PC-9 (cell line): ENCODE data around the gene FAM9A. TPM values are rescaled to one million over a fixed set of nuclear protein-coding genes. Genes with fewer than 3 reads are reported as not detected.

Experiments
- BruUV-seq: library from RNA; stranded (reverse); fragments of 400-500 nt; replicated peaks from 2 replicates; lab custom pipeline; 2021; lab: Mats Ljungman, UMichigan
- CTCF ChIA-PET: fragments of 300-600 bp; sonication (Branson Sonifier 250); formaldehyde crosslinking; loops from one replicate; lab custom pipeline; 2022; ENCODE audit warnings: antibody characterized with exemption; lab: Charles Lee
- POLR2A ChIA-PET: fragments of 300-600 bp; sonication (Branson Sonifier 250); formaldehyde crosslinking; loops from one replicate; lab custom pipeline; 2022; ENCODE audit warnings: antibody characterized with exemption; ENCODE audit not compliant: unreplicated experiment; lab: Charles Lee
- DNase-seq, 2 experiments: peaks; one replicate each; pipeline versions ENCODE4 v3.0.0 to v3.0.0-alpha.2; 2015 to 2022; ENCODE audit warnings: mixed read lengths in 1 of 2
- H2AFZ ChIP-seq: fragments of 200-600 bp; sonication (generic); 2 replicates; pipeline ENCODE4 v1.8.1; 2017; ENCODE audit warnings: antibody characterized with exemption
- H3F3A ChIP-seq: fragments of 200-600 bp; sonication (generic); 2 replicates; pipeline ENCODE4 v1.8.1; 2017; ENCODE audit warnings: antibody characterized with exemption, mild to moderate bottlenecking, low read depth; ENCODE audit not compliant: insufficient read depth
- H3K27ac ChIP-seq: fragments of 200-600 bp; sonication (generic); 2 replicates; pipeline ENCODE4 v1.6.1; 2016; ENCODE audit warnings: mixed run types
- H3K27me3 ChIP-seq: fragments of 200-600 bp; sonication (generic); 2 replicates; pipeline ENCODE4 v1.6.1; 2016; ENCODE audit warnings: low read depth, mixed run types; ENCODE audit not compliant: insufficient read depth
- H3K36me3 ChIP-seq: fragments of 200-600 bp; sonication (generic); 2 replicates; pipeline ENCODE4 v1.6.1; 2016; ENCODE audit warnings: low read depth, mixed run types
- H3K4me1 ChIP-seq: fragments of 200-600 bp; sonication (generic); replicated peaks from 2 replicates; pipeline ENCODE4 v1.6.1; 2016; ENCODE audit warnings: mixed run types; ENCODE audit not compliant: insufficient read depth
- H3K4me2 ChIP-seq: fragments of 200-600 bp; sonication (generic); 2 replicates; pipeline ENCODE4 v1.6.1; 2017; ENCODE audit warnings: mixed run types
- H3K4me3 ChIP-seq: fragments of 200-600 bp; sonication (generic); 2 replicates; pipeline ENCODE4 v1.6.1; 2016; ENCODE audit warnings: mixed run types
- H3K79me2 ChIP-seq: fragments of 200-600 bp; sonication (generic); 2 replicates; pipeline ENCODE4 v1.6.1; 2017; ENCODE audit warnings: low read depth, mixed run types
- H3K9me2 ChIP-seq: fragments of 200-600 bp; sonication (generic); 2 replicates; pipeline ENCODE4 v1.8.1; 2017; ENCODE audit warnings: mild to moderate bottlenecking; ENCODE audit not compliant: insufficient read depth
- H3K9me3 ChIP-seq: fragments of 200-600 bp; sonication (generic); 2 replicates; pipeline ENCODE4 v1.8.1; 2016; ENCODE audit warnings: low read depth; ENCODE audit not compliant: insufficient read depth
- H4K20me1 ChIP-seq: fragments of 200-600 bp; sonication (generic); 2 replicates; pipeline ENCODE4 v1.8.1; 2017; ENCODE audit not compliant: insufficient read depth
- EZH2 ChIP-seq: fragments of 200-600 bp; sonication (generic); IDR thresholded peaks from 2 replicates; pipeline ENCODE4 v1.8.0; 2017; ENCODE audit warnings: antibody characterized with exemption, low read depth
- intact Hi-C: fragments of 100-400 bp; cut with micrococcal nuclease; formaldehyde crosslinking; loops from one replicate; pipeline ENCODE4 v1.10.0; 2022; ENCODE audit not compliant: unreplicated experiment
- total RNA-seq: library from RNA; stranded (reverse); gene quantifications from 2 replicates; pipeline ENCODE4 v1.2.3, GENCODE V29; 2021
- TF ChIP-seq, protein P1 (sequence below): fragments of 200-600 bp; sonication (generic); conservative IDR thresholded peaks from 2 replicates; pipeline ENCODE4 v1.6.1; 2017; ENCODE audit warnings: mixed run types, antibody characterized with exemption, mild to moderate bottlenecking, moderate library complexity

FAM9A gene
- total RNA-seq, 1 experiment from 2014 or later, result not detected

DNA sequence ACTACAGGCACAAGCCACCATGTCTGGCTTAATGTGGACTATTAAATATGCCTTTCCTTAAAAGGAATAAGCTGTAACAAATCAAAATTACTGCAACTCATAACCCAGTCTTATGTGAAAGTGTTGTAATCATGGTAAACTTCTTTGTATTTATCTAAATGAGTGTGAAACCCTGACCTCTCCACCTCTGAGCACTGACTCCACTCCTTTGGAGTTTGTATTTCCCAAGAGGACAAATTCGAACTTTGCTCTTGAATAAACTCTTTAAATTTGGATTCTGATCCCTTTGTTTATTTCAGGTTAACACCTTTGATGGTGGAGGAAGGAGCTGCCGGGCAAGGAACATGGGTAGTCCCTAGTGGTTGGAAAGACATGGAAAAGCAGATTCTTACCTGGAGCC is 48.3 kb upstream of the FAM9A start:
- CTCF ChIA-PET, result no interaction called here

GRCh38 chrX:8848911-8849310 is 47.7 kb upstream of the FAM9A start:
- POLR2A ChIA-PET, result no interaction called here
- peak overlapping the region; percentile 90 for H3K27ac ChIP-seq
- peaks cover 58% of the 10 kb centered on the region for H3K4me1 ChIP-seq
- peak overlapping the region; percentile 81 for H3K4me2 ChIP-seq
- 0 out of 2 replicates have a peak overlapping the region, but pooled peaks have one; percentile 67 for H2AFZ ChIP-seq
- no peak for TF ChIP-seq EZH2
- TF ChIP-seq, protein P1, sequence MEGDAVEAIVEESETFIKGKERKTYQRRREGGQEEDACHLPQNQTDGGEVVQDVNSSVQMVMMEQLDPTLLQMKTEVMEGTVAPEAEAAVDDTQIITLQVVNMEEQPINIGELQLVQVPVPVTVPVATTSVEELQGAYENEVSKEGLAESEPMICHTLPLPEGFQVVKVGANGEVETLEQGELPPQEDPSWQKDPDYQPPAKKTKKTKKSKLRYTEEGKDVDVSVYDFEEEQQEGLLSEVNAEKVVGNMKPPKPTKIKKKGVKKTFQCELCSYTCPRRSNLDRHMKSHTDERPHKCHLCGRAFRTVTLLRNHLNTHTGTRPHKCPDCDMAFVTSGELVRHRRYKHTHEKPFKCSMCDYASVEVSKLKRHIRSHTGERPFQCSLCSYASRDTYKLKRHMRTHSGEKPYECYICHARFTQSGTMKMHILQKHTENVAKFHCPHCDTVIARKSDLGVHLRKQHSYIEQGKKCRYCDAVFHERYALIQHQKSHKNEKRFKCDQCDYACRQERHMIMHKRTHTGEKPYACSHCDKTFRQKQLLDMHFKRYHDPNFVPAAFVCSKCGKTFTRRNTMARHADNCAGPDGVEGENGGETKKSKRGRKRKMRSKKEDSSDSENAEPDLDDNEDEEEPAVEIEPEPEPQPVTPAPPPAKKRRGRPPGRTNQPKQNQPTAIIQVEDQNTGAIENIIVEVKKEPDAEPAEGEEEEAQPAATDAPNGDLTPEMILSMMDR, result no peak
- H3F3A ChIP-seq, result peaks cover 42% of the 10 kb centered on the region
- no peaks in the 10 kb centered on the region for H3K79me2 ChIP-seq
- peak in 1 of 2 experiments; percentile 80 for DNase-seq
- H4K20me1 ChIP-seq, result no peaks in the 10 kb centered on the region
- no peaks in the 10 kb centered on the region for H3K9me2 ChIP-seq
- intact Hi-C loops, result no loop called here
- peaks cover 4% of the 10 kb centered on the region; the same call in 1 of the 2 replicates for H3K36me3 ChIP-seq
- CTCF ChIA-PET, result no interaction called here
- H3K4me3 ChIP-seq, result peak overlapping the region; percentile 38; the same call in 1 of the 2 replicates
- H3K9me3 ChIP-seq, result no peaks in the 10 kb centered on the region
- BruUV-seq, result no TSS peak
- no peaks in the 10 kb centered on the region for H3K27me3 ChIP-seq

More for the DNA sequence above, 48.3 kb upstream of the FAM9A start:
- intact Hi-C loops, result no loop called here
- POLR2A ChIA-PET, result no interaction called here
- peak overlapping the region; percentile 11; the same call in 1 of the 2 replicates for H3K4me3 ChIP-seq
- DNase-seq, result peak in 1 of 2 experiments; percentile 89
- H3K27me3 ChIP-seq, result no peaks in the 10 kb centered on the region
- no peaks in the 10 kb centered on the region for H4K20me1 ChIP-seq
- no TSS peak for BruUV-seq
- TF ChIP-seq, protein P1, result no peak
- no peak for TF ChIP-seq EZH2
- peaks cover 4% of the 10 kb centered on the region; the same call in 1 of the 2 replicates for H3K36me3 ChIP-seq
- peak overlapping the region; percentile 90 for H3K27ac ChIP-seq
- H3K4me2 ChIP-seq, result peak overlapping the region; percentile 81
- H2AFZ ChIP-seq, result no peak overlapping the region
- H3K79me2 ChIP-seq, result no peaks in the 10 kb centered on the region
- H3K4me1 ChIP-seq, result peaks cover 53% of the 10 kb centered on the region
- H3K9me3 ChIP-seq, result no peaks in the 10 kb centered on the region
- H3F3A ChIP-seq, result peaks cover 42% of the 10 kb centered on the region
- no peaks in the 10 kb centered on the region for H3K9me2 ChIP-seq

DNA sequence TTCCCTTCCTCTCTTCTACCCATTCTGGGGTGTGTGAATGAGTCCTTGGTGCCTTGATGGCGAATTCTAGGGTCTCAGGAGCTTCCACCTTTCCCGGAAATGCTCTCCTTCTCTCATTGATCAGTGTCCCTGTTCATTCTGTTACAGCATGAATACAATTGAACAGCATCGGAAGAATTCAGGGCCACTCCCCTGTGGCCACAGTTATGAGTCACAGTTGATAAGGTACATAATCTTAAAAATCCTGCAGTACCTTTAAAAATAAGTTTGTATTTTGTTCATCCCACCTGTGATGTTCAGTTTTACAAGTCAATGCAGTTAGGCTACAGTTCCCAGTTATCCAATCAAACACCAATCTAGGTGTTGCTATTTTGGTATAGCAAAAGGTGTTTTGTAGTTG is 47.3 kb upstream of the FAM9A start:
- no peak for TF ChIP-seq EZH2
- TF ChIP-seq, protein P1, result no peak
- H3K9me3 ChIP-seq, result no peaks in the 10 kb centered on the region
- H2AFZ ChIP-seq, result peak overlapping the region; percentile 67
- POLR2A ChIA-PET, result no interaction called here
- H3K9me2 ChIP-seq, result no peaks in the 10 kb centered on the region
- peak in 1 of 2 experiments; percentile 71 for DNase-seq
- H3K4me1 ChIP-seq, result peaks cover 62% of the 10 kb centered on the region
- H3K4me2 ChIP-seq, result peak overlapping the region; percentile 81
- H3K27ac ChIP-seq, result peak overlapping the region; percentile 90
- H3K27me3 ChIP-seq, result no peaks in the 10 kb centered on the region
- H3F3A ChIP-seq, result peaks cover 42% of the 10 kb centered on the region
- H4K20me1 ChIP-seq, result no peaks in the 10 kb centered on the region
- CTCF ChIA-PET, result no interaction called here
- H3K79me2 ChIP-seq, result no peaks in the 10 kb centered on the region
- peaks cover 4% of the 10 kb centered on the region; the same call in 1 of the 2 replicates for H3K36me3 ChIP-seq
- intact Hi-C loops, result no loop called here
- H3K4me3 ChIP-seq, result peak overlapping the region; percentile 38; the same call in 1 of the 2 replicates
- BruUV-seq, result no TSS peak
